Esophagus muscularis mucosa (tissue), 4 donors: Measurements from ENCODE around the gene KCNB1. TPM values are rescaled to one million over a fixed set of nuclear protein-coding genes. Genes with fewer than 3 reads are reported as not detected.

Source experiments
- DNase-seq: peaks from one replicate; pipeline ENCODE4 v3.0.0-alpha.2; 2017; ENCODE audit errors: extremely low spot score
- H3K27ac ChIP-seq, 4 donors: fragments of 200-600 bp; sonication (generic); replicated peaks in 1 of 4; 1 replicate in 3 of 4; 2 replicates in 1 of 4; pipeline ENCODE4 v1.5.1; 2016 to 2019; ENCODE audit warnings: mild to moderate bottlenecking in 1 of 4
- H3K27me3 ChIP-seq, 4 donors: fragments of 200-600 bp; sonication (generic); one replicate each; pipeline versions ENCODE4 v1.5.1 to v1.6.0; 2016 to 2019
- H3K36me3 ChIP-seq, 4 donors: fragments of 200-600 bp; sonication (generic); one replicate each; pipeline ENCODE4 v1.5.1; 2016 to 2019
- H3K4me1 ChIP-seq, 4 donors: fragments of 200-600 bp; sonication (generic); one replicate each; pipeline ENCODE4 v1.5.1; 2016 to 2019
- H3K4me3 ChIP-seq, 4 donors: fragments of 200-600 bp; sonication (generic); 1 replicate in 2 of 4; 2 replicates in 2 of 4; pipeline ENCODE4 v1.5.1; 2016 to 2019; ENCODE audit warnings: mild to moderate bottlenecking in 4 of 4, moderate library complexity in 1 of 4
- H3K9me3 ChIP-seq, 4 donors: fragments of 200-600 bp; sonication (generic); 1 replicate in 3 of 4; 2 replicates in 1 of 4; pipeline ENCODE4 v1.5.1; 2016 to 2019
- CTCF ChIP-seq, 3 experiments: fragments of 200-600 bp in 2 of 3; fragments of 450-650 bp in 1 of 3; sonication (generic) in 2 of 3; IDR thresholded peaks; one replicate each; pipeline ENCODE4 v1.5.1; 2017 to 2019; ENCODE audit warnings: antibody characterized with exemption in 3 of 3, mild to moderate bottlenecking in 2 of 3, moderate library complexity in 1 of 3
- EP300 ChIP-seq: sonication (generic); formaldehyde crosslinking; IDR thresholded peaks from one replicate; pipeline ENCODE4 v1.6.1; 2017; ENCODE audit warnings: antibody characterized with exemption
- POLR2A ChIP-seq: fragments of 450-650 bp; IDR thresholded peaks from one replicate; pipeline ENCODE4 v1.6.1; 2017; ENCODE audit warnings: antibody characterized with exemption, moderate library complexity, mild to moderate bottlenecking, low read depth
- POLR2AphosphoS5 ChIP-seq, 2 donors: sonication (generic); formaldehyde crosslinking; IDR thresholded peaks; one replicate each; pipeline ENCODE4 v1.6.1; 2017; ENCODE audit warnings: antibody characterized with exemption in 2 of 2
- WGBS: methylation state at CpG from one replicate; pipeline ENCODE4 v1.1.5; 2018; 5-methylcytosine and 5-hydroxymethylcytosine counted together
- intact Hi-C: fragments of 100-400 bp; cut with DNase I; formaldehyde crosslinking; loops from one replicate; pipeline ENCODE4 v1.15.1; 2023
- total RNA-seq, 4 donors: library from RNA; depleted of rRNA; stranded (reverse); fragments of >200 nt; gene quantifications; one replicate each; pipeline versions ENCODE4 v1.1.0 to v1.2.1, GENCODE V29; 2016

The KCNB1 gene
- total RNA-seq, 4 donors from 2014 or later, result 32.3 to 55.5 (median 51.9) TPM

DNA sequence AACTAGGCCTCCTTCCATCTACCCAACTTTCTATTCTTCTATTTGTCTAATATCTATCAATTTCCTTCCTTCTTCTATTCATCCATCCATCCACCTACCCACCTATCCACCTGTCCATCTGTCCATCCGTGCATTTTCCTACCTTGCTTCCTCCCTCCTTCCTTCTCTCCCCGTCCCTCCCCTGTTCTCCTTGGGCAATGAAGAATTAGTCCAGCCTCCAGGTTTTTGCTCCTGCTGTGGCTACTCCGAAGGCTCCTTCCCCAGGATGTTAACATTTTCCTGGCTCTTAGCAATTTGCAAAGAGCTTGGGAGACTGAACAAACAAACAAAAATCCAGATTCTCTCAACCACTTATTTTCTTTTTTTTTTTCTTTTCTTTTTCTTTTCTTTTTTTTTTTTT is 81.6 kb downstream of the KCNB1 start:
- H3K27ac ChIP-seq, result peak overlapping the region; percentile 89 to 94 (median 92)
- 34% methylated on average over 3 of the region's 3 CpGs for WGBS
- no peak for DNase-seq

GRCh38 chr20:49400410-49400809 is 82.1 kb downstream of the KCNB1 start:
- peak overlapping the region in 2 of 4 donors; percentile 0 to 35 for H3K4me3 ChIP-seq
- H3K9me3 ChIP-seq, result no peaks in the 10 kb centered on the region
- H3K36me3 ChIP-seq, result no peaks in the 10 kb centered on the region
- H3K27me3 ChIP-seq, result no peaks in the 10 kb centered on the region
- H3K4me1 ChIP-seq, result peaks cover 35 to 97% (median 92%) of the 10 kb centered on the region in 4 donors
- no peak for TF ChIP-seq POLR2A
- TF ChIP-seq CTCF (IDR thresholded peaks at IDR 0.05), result no peak
- TF ChIP-seq POLR2AphosphoS5 (IDR thresholded peaks at IDR 0.05), result peak; percentile 82 to 85
- TF ChIP-seq EP300, result peak; percentile 81
- 22% methylated on average over 7 of the region's 7 CpGs for WGBS
- DNase-seq, result peak; percentile 93
- peak overlapping the region; percentile 89 to 94 (median 92) for H3K27ac ChIP-seq
- intact Hi-C loops, result no loop called here

More for the DNA sequence above, 81.6 kb downstream of the KCNB1 start:
- H3K27me3 ChIP-seq, result no peaks in the 10 kb centered on the region
- intact Hi-C loops, result no loop called here
- H3K4me1 ChIP-seq, result peaks cover 35 to 96% (median 89%) of the 10 kb centered on the region in 4 donors
- TF ChIP-seq EP300 (no peak), CTCF (IDR thresholded peaks at IDR 0.05) (no peak), POLR2AphosphoS5 (IDR thresholded peaks at IDR 0.05) (peak in 1 of 2 donors; percentile 38), POLR2A (no peak)
- no peaks in the 10 kb centered on the region for H3K36me3 ChIP-seq
- peak overlapping the region in 1 of 4 donors; percentile 0 for H3K4me3 ChIP-seq
- no peaks in the 10 kb centered on the region for H3K9me3 ChIP-seq

GRCh38 chr20:49399329-49399728 is 83.1 kb downstream of the KCNB1 start:
- no peak for DNase-seq
- no peak for TF ChIP-seq POLR2A
- TF ChIP-seq POLR2AphosphoS5 (IDR thresholded peaks at IDR 0.05), result peak; percentile 20 to 28

GRCh38 chr20:49398401-49399144 is 83.9 kb downstream of the KCNB1 start:
- H3K9me3 ChIP-seq, result no peaks in the 10 kb centered on the region
- intact Hi-C loops, result loop anchor here (5.0 kb wide), 1 partner anchor 49 kb away; no protein-coding TSS in a partner anchor
- DNase-seq, result no peak
- TF ChIP-seq POLR2AphosphoS5 (IDR thresholded peaks at IDR 0.05) (no peak), CTCF (IDR thresholded peaks at IDR 0.05) (no peak), POLR2A (no peak), EP300 (no peak)
- 87% methylated on average over 4 of the region's 4 CpGs for WGBS
- H3K4me3 ChIP-seq, result no peak overlapping the region
- no peaks in the 10 kb centered on the region for H3K36me3 ChIP-seq
- peak overlapping the region; percentile 89 to 94 (median 92) for H3K27ac ChIP-seq
- H3K4me1 ChIP-seq, result peaks cover 43 to 100% (median 98%) of the 10 kb centered on the region in 4 donors
- H3K27me3 ChIP-seq, result no peaks in the 10 kb centered on the region

More at GRCh38 chr20:49399329-49399728, 83.1 kb downstream of the KCNB1 start:
- intact Hi-C loops, result loop anchor here (5.0 kb wide), 1 partner anchor 48 kb away; no protein-coding TSS in a partner anchor
- peak overlapping the region; percentile 89 to 94 (median 92) for H3K27ac ChIP-seq
- H3K27me3 ChIP-seq, result no peaks in the 10 kb centered on the region
- no peaks in the 10 kb centered on the region for H3K9me3 ChIP-seq
- no peak overlapping the region for H3K4me3 ChIP-seq
- peaks cover 41 to 98% (median 93%) of the 10 kb centered on the region in 4 donors for H3K4me1 ChIP-seq
- 30% methylated on average over 5 of the region's 5 CpGs for WGBS
- no peaks in the 10 kb centered on the region for H3K36me3 ChIP-seq

DNA sequence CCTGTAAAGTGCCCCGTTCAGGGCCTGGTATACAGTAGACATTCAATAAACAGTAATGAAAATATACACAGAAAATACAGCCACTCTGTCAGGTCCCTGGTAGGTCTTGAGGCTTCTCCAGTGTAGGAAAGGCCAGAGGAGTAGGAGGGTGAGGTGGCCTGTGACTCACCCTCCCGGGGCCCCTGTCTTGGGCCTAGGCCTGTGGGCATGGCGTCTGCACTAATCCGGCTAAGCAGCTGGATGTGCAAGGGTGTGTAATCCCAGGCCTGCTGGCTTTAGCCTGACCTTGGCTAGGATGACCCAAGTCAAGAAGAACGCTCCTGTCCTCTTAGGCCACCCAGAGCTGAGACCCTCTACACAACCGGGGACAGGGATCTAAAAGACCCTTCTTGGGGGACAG is 84.9 kb downstream of the KCNB1 start:
- H3K9me3 ChIP-seq, result no peaks in the 10 kb centered on the region
- no peak for DNase-seq
- H3K4me1 ChIP-seq, result peaks cover 48 to 100% (median 98%) of the 10 kb centered on the region in 4 donors
- no peak for TF ChIP-seq POLR2A
- TF ChIP-seq POLR2AphosphoS5 (IDR thresholded peaks at IDR 0.05), result no peak
- TF ChIP-seq CTCF (IDR thresholded peaks at IDR 0.05), result no peak
- TF ChIP-seq EP300, result no peak
- H3K27ac ChIP-seq, result peak overlapping the region; percentile 89 to 94 (median 92)
- no peaks in the 10 kb centered on the region for H3K36me3 ChIP-seq
- intact Hi-C loops, result loop anchor here (5.0 kb wide), 1 partner anchor 50 kb away; no protein-coding TSS in a partner anchor
- no peak overlapping the region for H3K4me3 ChIP-seq
- H3K27me3 ChIP-seq, result no peaks in the 10 kb centered on the region
- WGBS, result 69% methylated on average over 2 of the region's 6 CpGs
